Endodermal cell (in vitro differentiated cells): ENCODE data around the gene ATG2B. TPM values are rescaled to one million over a fixed set of nuclear protein-coding genes. Genes with fewer than 3 reads are reported as not detected.

Source experiments
- DNase-seq: peaks from one replicate; pipeline ENCODE4 v3.0.0-alpha.2; 2017
- H3K27ac ChIP-seq: 2 replicates; pipeline ENCODE4 v1.5.1; 2013; ENCODE audit warnings: mild to moderate bottlenecking, low read depth, low read length, moderate library complexity
- H3K27me3 ChIP-seq: 2 replicates; pipeline ENCODE4 v1.6.1; 2013; ENCODE audit warnings: mild to moderate bottlenecking, low read length, moderate library complexity; ENCODE audit not compliant: insufficient read depth, control insufficient read depth, poor library complexity, severe bottlenecking
- H3K36me3 ChIP-seq: 2 replicates; pipeline ENCODE4 v1.7.0; 2013; ENCODE audit warnings: mild to moderate bottlenecking, low read length, moderate library complexity; ENCODE audit not compliant: control insufficient read depth, insufficient read depth
- H3K4me1 ChIP-seq: one replicate; pipeline ENCODE4 v1.7.0; 2013; ENCODE audit warnings: low read length; ENCODE audit not compliant: control insufficient read depth, insufficient read depth
- H3K4me3 ChIP-seq: 2 replicates; pipeline ENCODE4 v1.5.1; 2013; ENCODE audit warnings: mild to moderate bottlenecking, low read length, moderate library complexity
- H3K9ac ChIP-seq: 2 replicates; pipeline ENCODE4 v1.6.1; 2013; ENCODE audit warnings: mild to moderate bottlenecking, low read length, moderate library complexity; ENCODE audit not compliant: poor library complexity, severe bottlenecking; ENCODE audit errors: extremely low read depth
- H3K9me3 ChIP-seq: 2 replicates; pipeline ENCODE4 v1.6.1; 2013; ENCODE audit warnings: mild to moderate bottlenecking, low read length, moderate library complexity; ENCODE audit not compliant: control insufficient read depth
- H3K27ac Mint-ChIP-seq: 2 replicates; pipeline ENCODE4 v1.8.0; 2020; ENCODE audit warnings: mixed read lengths
- H3K27me3 Mint-ChIP-seq: 2 replicates; pipeline ENCODE4 v1.8.0; 2021; ENCODE audit warnings: mild to moderate bottlenecking, mixed read lengths; ENCODE audit not compliant: insufficient read depth
- H3K36me3 Mint-ChIP-seq: 2 replicates; pipeline ENCODE4 v1.8.0; 2020; ENCODE audit warnings: low read depth, mixed read lengths
- H3K4me1 Mint-ChIP-seq: 2 replicates; pipeline ENCODE4 v1.8.0; 2020; ENCODE audit warnings: mixed read lengths
- H3K4me3 Mint-ChIP-seq: 2 replicates; pipeline ENCODE4 v1.8.0; 2020; ENCODE audit warnings: mild to moderate bottlenecking, moderate library complexity, mixed read lengths
- H3K9me3 Mint-ChIP-seq: 2 replicates; pipeline ENCODE4 v1.8.0; 2020; ENCODE audit warnings: mild to moderate bottlenecking, mixed read lengths
- WGBS, 2 experiments: methylation state at CpG; one replicate each; pipeline versions ENCODE4 v1.1.5 to v1.1.7; 2013; ENCODE audit warnings: missing lambda C conversion rate in 2 of 2, mixed read lengths in 1 of 2; ENCODE audit not compliant: insufficient coverage in 1 of 2, insufficient read length in 1 of 2; 5-methylcytosine and 5-hydroxymethylcytosine counted together
- total RNA-seq, 2 donors: library from RNA; stranded (reverse); fragmentation: NEBNext Ultra II Directional in 1 of 2; extraction: Animal tissue kit (Norgen Biotek cat#: 25700) in 1 of 2; gene quantifications; 2 replicates in 1 of 2; 3 replicates in 1 of 2; pipeline ENCODE4 v1.2.1, GENCODE V29; 2021
- TF ChIP-seq, protein P1 (sequence below): fragments of 200-600 bp; sonication (generic); conservative IDR thresholded peaks from 2 replicates; pipeline ENCODE4 v1.5.0; 2021; ENCODE audit warnings: antibody characterized with exemption, mild to moderate bottlenecking

Gene ATG2B
- total RNA-seq, 2 donors from 2014 or later: 9.7 to 14.1 TPM

DNA sequence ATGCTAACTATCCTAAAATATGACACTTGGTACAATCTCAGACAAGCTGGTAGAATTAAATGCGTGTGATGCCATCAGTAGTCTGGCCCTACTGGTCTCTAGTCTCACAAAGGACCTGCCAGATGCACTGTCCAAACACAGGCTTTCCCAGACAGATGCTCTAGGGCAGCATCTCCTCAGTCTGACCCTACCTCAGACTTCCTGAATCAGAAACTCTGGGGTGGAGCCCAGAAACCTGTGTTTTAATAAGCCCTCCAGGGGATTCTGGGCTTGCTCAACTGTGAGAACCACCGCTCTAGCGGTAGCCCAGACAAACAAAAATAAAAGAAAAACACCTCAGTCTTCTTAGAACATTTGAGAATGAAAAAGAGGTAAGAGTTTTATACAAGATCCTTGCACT lies 59.2 kb downstream of the ATG2B start:
- no peaks in the 10 kb centered on the region for H3K27me3 Mint-ChIP-seq
- TF ChIP-seq, protein P1, sequence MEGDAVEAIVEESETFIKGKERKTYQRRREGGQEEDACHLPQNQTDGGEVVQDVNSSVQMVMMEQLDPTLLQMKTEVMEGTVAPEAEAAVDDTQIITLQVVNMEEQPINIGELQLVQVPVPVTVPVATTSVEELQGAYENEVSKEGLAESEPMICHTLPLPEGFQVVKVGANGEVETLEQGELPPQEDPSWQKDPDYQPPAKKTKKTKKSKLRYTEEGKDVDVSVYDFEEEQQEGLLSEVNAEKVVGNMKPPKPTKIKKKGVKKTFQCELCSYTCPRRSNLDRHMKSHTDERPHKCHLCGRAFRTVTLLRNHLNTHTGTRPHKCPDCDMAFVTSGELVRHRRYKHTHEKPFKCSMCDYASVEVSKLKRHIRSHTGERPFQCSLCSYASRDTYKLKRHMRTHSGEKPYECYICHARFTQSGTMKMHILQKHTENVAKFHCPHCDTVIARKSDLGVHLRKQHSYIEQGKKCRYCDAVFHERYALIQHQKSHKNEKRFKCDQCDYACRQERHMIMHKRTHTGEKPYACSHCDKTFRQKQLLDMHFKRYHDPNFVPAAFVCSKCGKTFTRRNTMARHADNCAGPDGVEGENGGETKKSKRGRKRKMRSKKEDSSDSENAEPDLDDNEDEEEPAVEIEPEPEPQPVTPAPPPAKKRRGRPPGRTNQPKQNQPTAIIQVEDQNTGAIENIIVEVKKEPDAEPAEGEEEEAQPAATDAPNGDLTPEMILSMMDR: no peak
- H3K9ac ChIP-seq: no peak overlapping the region
- H3K36me3 Mint-ChIP-seq: peaks cover 11% of the 10 kb centered on the region
- no peak overlapping the region for H3K27ac Mint-ChIP-seq
- H3K4me3 ChIP-seq: no peak overlapping the region
- H3K9me3 Mint-ChIP-seq: no peaks in the 10 kb centered on the region
- 99 to 100% methylated on average over 2 to 3 of the region's 3 CpGs for WGBS, 2 experiments
- no peaks in the 10 kb centered on the region for H3K4me1 ChIP-seq
- no peak overlapping the region for H3K4me3 Mint-ChIP-seq
- H3K27ac ChIP-seq: no peak overlapping the region
- peaks cover 30% of the 10 kb centered on the region for H3K36me3 ChIP-seq
- no peaks in the 10 kb centered on the region for H3K27me3 ChIP-seq
- no peaks in the 10 kb centered on the region for H3K4me1 Mint-ChIP-seq
- no peak for DNase-seq
- no peaks in the 10 kb centered on the region for H3K9me3 ChIP-seq

DNA sequence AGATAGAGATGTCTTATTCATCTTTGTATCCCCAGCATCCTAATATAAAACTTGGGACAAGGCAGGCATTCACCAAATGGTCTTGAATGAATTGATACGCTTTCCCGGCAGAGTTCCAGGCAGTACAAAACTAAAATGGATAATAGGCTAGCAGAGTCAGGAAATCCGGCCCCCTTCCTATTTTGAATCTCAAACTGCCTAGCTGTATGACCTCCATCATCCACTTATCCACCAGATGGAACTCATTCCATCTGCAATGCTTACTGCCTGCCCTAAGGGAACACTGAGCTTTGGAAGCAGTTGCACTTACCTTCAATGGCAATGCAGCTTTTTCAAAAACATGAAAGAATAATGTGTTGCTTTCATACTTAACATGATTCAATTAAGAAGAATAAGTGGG lies 63.7 kb downstream of the ATG2B start:
- Histone ChIP-seq H3K4me1 (no peaks in the 10 kb centered on the region), H3K36me3 (peaks cover 21% of the 10 kb centered on the region), H3K4me3 (no peak overlapping the region), H3K27ac (no peak overlapping the region), H3K9me3 (no peaks in the 10 kb centered on the region), H3K9ac (no peak overlapping the region), H3K27me3 (no peaks in the 10 kb centered on the region)
- H3K27me3 Mint-ChIP-seq: no peaks in the 10 kb centered on the region
- peaks cover 6% of the 10 kb centered on the region for H3K36me3 Mint-ChIP-seq
- no peaks in the 10 kb centered on the region for H3K4me1 Mint-ChIP-seq
- DNase-seq: no peak
- H3K9me3 Mint-ChIP-seq: no peaks in the 10 kb centered on the region
- 71 to 75% methylated on average over 3 of the region's 3 CpGs for WGBS, 2 experiments
- no peak overlapping the region for H3K4me3 Mint-ChIP-seq
- TF ChIP-seq, protein P1: no peak
- H3K27ac Mint-ChIP-seq: no peak overlapping the region

DNA sequence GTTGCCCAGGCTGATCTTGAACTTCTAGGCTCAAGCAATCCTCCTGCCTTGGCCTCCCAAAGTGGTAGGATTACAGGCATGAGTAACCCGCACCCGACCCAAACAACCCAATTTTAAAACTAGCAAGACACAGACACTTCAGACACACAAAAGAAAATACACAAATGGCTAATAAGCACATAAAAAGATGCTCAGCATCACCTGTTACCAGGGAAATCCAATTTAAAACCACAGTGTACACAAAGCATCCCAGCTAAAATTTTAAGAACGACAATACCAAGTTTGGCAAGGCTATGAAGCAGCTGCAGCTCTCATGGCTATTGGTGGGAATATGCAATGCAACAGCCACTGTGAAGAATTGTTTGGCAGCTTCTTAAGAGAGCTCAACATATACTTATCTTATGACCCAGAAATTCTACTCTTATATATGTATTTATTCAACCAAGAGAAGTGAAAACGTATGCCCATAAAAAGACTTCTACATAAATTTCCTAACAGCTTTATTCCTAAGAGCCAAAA lies 65.1 kb downstream of the ATG2B start:
- H3K4me3 ChIP-seq: no peak overlapping the region
- Mint-ChIP-seq H3K27ac (no peak overlapping the region), H3K27me3 (no peaks in the 10 kb centered on the region), H3K9me3 (no peaks in the 10 kb centered on the region), H3K4me3 (no peak overlapping the region), H3K4me1 (no peaks in the 10 kb centered on the region), H3K36me3 (peaks cover 6% of the 10 kb centered on the region)
- peaks cover 14% of the 10 kb centered on the region for H3K36me3 ChIP-seq
- H3K9me3 ChIP-seq: no peaks in the 10 kb centered on the region
- no peak for DNase-seq
- TF ChIP-seq, protein P1: no peak
- WGBS, 2 experiments: 91 to 100% methylated on average over 1 to 4 of the region's 4 CpGs
- H3K27ac ChIP-seq: no peak overlapping the region
- no peak overlapping the region for H3K9ac ChIP-seq
- H3K4me1 ChIP-seq: no peaks in the 10 kb centered on the region
- no peaks in the 10 kb centered on the region for H3K27me3 ChIP-seq
